Measurements from ENCODE around the gene GRK3. TPM values are rescaled to one million over a fixed set of nuclear protein-coding genes. Genes with fewer than 3 reads are reported as not detected.

The GRK3 gene
- total and polyA plus RNA-seq, 7 donors, result 1.2 to 9.6 (median 7.2) TPM

DNA sequence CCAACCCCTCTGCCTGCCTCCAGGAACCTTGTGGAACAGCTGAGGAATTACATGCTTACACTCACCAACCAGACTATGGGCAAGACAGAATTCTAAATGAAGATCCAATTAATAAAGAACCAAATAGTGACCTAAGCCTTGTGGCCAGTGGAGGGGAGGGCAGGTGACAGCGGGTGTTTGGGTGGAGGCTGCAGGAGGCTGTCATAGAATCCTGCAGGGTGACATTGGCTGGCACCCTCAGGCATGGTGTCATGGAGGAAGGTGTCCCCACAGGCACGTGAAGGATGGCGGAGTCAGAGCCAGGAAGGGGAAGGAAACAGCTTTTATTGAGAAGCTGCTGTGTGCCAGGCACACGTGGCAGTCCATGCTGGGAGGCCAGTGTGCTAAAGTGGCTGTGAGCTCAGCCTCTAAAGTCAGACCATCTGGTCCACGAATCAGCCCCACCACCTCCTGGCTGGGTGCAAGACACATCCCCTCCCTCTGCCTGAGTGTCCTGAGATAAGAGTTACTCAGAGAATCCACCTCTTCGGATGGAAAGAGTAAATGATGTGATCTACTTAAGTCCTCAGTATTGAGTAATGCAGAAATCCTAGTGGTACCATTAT, 186.2 kb downstream of the GRK3 start:
- Histone ChIP-seq H3K4me3 (no peak overlapping the region), H3K27me3 (no peaks in the 10 kb centered on the region), H3K36me3 (no peaks in the 10 kb centered on the region), H3K27ac (no peak overlapping the region), H3K4me1 (peaks cover 0 to 5% (median 0%) of the 10 kb centered on the region in 4 donors), H3K9me3 (no peaks in the 10 kb centered on the region)
- DNase-seq, result no peak
- no peak for TF ChIP-seq EP300 (IDR thresholded peaks at IDR 0.05)
- TF ChIP-seq POLR2A (IDR thresholded peaks at IDR 0.05), result no peak
- TF ChIP-seq POLR2AphosphoS5 (IDR thresholded peaks at IDR 0.05), result no peak
- TF ChIP-seq, protein P1, sequence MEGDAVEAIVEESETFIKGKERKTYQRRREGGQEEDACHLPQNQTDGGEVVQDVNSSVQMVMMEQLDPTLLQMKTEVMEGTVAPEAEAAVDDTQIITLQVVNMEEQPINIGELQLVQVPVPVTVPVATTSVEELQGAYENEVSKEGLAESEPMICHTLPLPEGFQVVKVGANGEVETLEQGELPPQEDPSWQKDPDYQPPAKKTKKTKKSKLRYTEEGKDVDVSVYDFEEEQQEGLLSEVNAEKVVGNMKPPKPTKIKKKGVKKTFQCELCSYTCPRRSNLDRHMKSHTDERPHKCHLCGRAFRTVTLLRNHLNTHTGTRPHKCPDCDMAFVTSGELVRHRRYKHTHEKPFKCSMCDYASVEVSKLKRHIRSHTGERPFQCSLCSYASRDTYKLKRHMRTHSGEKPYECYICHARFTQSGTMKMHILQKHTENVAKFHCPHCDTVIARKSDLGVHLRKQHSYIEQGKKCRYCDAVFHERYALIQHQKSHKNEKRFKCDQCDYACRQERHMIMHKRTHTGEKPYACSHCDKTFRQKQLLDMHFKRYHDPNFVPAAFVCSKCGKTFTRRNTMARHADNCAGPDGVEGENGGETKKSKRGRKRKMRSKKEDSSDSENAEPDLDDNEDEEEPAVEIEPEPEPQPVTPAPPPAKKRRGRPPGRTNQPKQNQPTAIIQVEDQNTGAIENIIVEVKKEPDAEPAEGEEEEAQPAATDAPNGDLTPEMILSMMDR (IDR thresholded peaks at IDR 0.05), result no peak
- WGBS, 2 donors, result 60 to 64% methylated on average over 6 of the region's 6 CpGs
- intact Hi-C loops (cut with DNase I), result no loop called here

GRCh38 chr22:25751174-25751581, 186.7 kb downstream of the GRK3 start:
- Histone ChIP-seq H3K36me3 (no peaks in the 10 kb centered on the region), H3K4me3 (no peak overlapping the region), H3K9me3 (no peaks in the 10 kb centered on the region), H3K27ac (no peak overlapping the region), H3K4me1 (peaks cover 0 to 5% (median 0%) of the 10 kb centered on the region in 4 donors), H3K27me3 (no peaks in the 10 kb centered on the region)
- WGBS, 2 donors, result 38 to 64% methylated on average over 4 of the region's 4 CpGs
- intact Hi-C loops (cut with DNase I), result no loop called here
- TF ChIP-seq EP300 (IDR thresholded peaks at IDR 0.05), result no peak
- TF ChIP-seq, protein P1 (IDR thresholded peaks at IDR 0.05), result no peak
- DNase-seq, result no peak

DNA sequence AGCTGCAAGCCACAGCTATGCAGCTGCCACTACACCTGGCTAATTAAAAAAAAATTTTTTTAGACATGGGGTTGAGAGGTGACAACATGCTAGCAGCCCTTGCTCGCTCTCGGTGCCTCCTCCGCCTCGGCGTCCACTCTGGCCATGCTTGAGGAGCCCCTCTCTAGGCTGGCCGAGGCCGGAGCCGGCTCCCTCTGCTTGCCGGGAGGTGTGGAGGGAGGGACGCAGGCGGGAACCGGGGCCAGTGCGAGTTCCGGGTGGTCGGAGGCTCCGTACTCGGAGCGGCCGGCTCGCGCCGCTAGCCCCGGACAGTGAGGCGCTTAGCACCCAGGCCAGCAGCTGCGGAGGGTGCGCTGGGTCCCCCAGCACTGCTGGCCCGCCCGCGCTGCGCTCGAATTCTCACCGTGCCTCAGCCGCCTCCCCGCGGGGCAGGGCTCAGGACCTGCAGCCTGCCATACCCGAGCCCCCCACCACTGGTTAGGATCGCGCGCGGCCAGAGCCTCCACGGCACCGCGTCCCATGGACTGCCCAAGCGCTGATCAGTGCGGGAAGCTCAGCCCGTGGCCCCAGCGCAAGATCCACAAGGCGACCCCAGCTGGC, 188.2 kb downstream of the GRK3 start:
- DNase-seq, result no peak
- H3K27me3 ChIP-seq, result no peaks in the 10 kb centered on the region
- peak overlapping the region in 1 of 4 donors; percentile 24 for H3K4me3 ChIP-seq
- H3K27ac ChIP-seq, result no peak overlapping the region
- H3K9me3 ChIP-seq, result no peaks in the 10 kb centered on the region
- H3K36me3 ChIP-seq, result no peaks in the 10 kb centered on the region
- intact Hi-C loops (cut with DNase I), result no loop called here
- TF ChIP-seq, protein P1 (IDR thresholded peaks at IDR 0.05), result no peak
- TF ChIP-seq POLR2A (IDR thresholded peaks at IDR 0.05) (no peak), EP300 (IDR thresholded peaks at IDR 0.05) (no peak), POLR2AphosphoS5 (IDR thresholded peaks at IDR 0.05) (no peak)
- WGBS, 2 donors, result 89 to 93% methylated on average over 48 of the region's 48 CpGs
- peaks cover 0 to 5% (median 0%) of the 10 kb centered on the region in 4 donors for H3K4me1 ChIP-seq

- no peak for DNase-seq
- no peaks in the 10 kb centered on the region for H3K27me3 ChIP-seq
- no peaks in the 10 kb centered on the region for H3K9me3 ChIP-seq
- H3K4me3 ChIP-seq, result no peak overlapping the region
- H3K36me3 ChIP-seq, result no peaks in the 10 kb centered on the region
- intact Hi-C loops (cut with DNase I), result no loop called here
- no peak overlapping the region for H3K27ac ChIP-seq
- H3K4me1 ChIP-seq, result peaks cover 0 to 5% (median 0%) of the 10 kb centered on the region in 4 donors
- WGBS, 2 donors, result 91 to 95% methylated on average over 14 of the region's 14 CpGs
- no peak for TF ChIP-seq EP300 (IDR thresholded peaks at IDR 0.05)
- no peak for TF ChIP-seq POLR2A (IDR thresholded peaks at IDR 0.05)
- TF ChIP-seq POLR2AphosphoS5 (IDR thresholded peaks at IDR 0.05), result no peak
- TF ChIP-seq, protein P1 (IDR thresholded peaks at IDR 0.05), result no peak
Measured at GRCh38 chr22:25753252-25753651, 188.8 kb downstream of the GRK3 start.
